Activated CD8-positive, alpha-beta memory T cell treated with anti-CD3 and anti-CD28 coated beads for 4 hours (primary cell): ENCODE results near the gene ZNF235.
A peak's percentile ranks its signal among the peaks of the same experiment; 100 is the strongest.
"Not testable (repeated sequence)": the region's sequence is repeated elsewhere in the genome, so short reads cannot be mapped to it uniquely, and the experiment has no call there.

ENCODE experiments used
- DNase-seq, 2 donors: peaks; one replicate each; pipeline ENCODE4 v3.0.0-alpha.2; 2020; ENCODE audit warnings: low read depth in 2 of 2

Gene ZNF235

GRCh38 chr19:44304659-44305193 lies at the start of gene ZNF235:
ZNF235 (minus strand) TSS chr19:44305025; CDS start chr19:44303404, 1,621 bp downstream.
- peak; percentile 60 to 61 for DNase-seq

GRCh38 chr19:44346556-44346955 lies 41.7 kb upstream of the ZNF235 start:
- DNase-seq, result no peak

- DNase-seq, result no peak
These were observed 41.1 kb upstream of the ZNF235 start for GRCh38 chr19:44345959-44346358.

- no peak for DNase-seq
These were observed 39.4 kb upstream of the ZNF235 start for GRCh38 chr19:44344255-44344654.

- DNase-seq, result no peak
These were observed 37.0 kb upstream of the ZNF235 start for GRCh38 chr19:44341794-44342193.

- not testable (repeated sequence) for DNase-seq
These were observed 29.8 kb upstream of the ZNF235 start for GRCh38 chr19:44334639-44335038.

GRCh38 chr19:44332145-44332544 lies 27.3 kb upstream of the ZNF235 start:
- DNase-seq, result no peak

GRCh38 chr19:44315883-44316282 lies 11.1 kb upstream of the ZNF235 start:
- DNase-seq, result no peak

GRCh38 chr19:44313231-44313630 lies 8.4 kb upstream of the ZNF235 start:
- DNase-seq, result no peak

- DNase-seq, result no peak
These were observed 3.2 kb upstream of the ZNF235 start for GRCh38 chr19:44308011-44308410.

GRCh38 chr19:44306283-44306682 lies 1.5 kb upstream of the ZNF235 start:
- no peak for DNase-seq

- no peak for DNase-seq
These were observed 632 bp upstream of the ZNF235 start for GRCh38 chr19:44305457-44305856.

- no peak for DNase-seq
These were observed 753 bp downstream of the ZNF235 start for GRCh38 chr19:44303976-44304568.

- DNase-seq, result no peak
These were observed 1.5 kb downstream of the ZNF235 start for GRCh38 chr19:44303320-44303719.

- no peak for DNase-seq
These were observed 19.9 kb downstream of the ZNF235 start for GRCh38 chr19:44284968-44285367.

GRCh38 chr19:44282846-44283245 lies 22.0 kb downstream of the ZNF235 start:
- no peak for DNase-seq

- DNase-seq, result no peak
These were observed 23.9 kb downstream of the ZNF235 start for GRCh38 chr19:44280916-44281315.

GRCh38 chr19:44278181-44278690 lies 26.6 kb downstream of the ZNF235 start:
- DNase-seq, result no peak

GRCh38 chr19:44277331-44277730 lies 27.5 kb downstream of the ZNF235 start:
- no peak for DNase-seq

- DNase-seq, result no peak
These were observed 44.0 kb downstream of the ZNF235 start for GRCh38 chr19:44260695-44261446.

- no peak for DNase-seq
These were observed 44.5 kb downstream of the ZNF235 start for GRCh38 chr19:44260343-44260681.

GRCh38 chr19:44258835-44259413 lies 45.9 kb downstream of the ZNF235 start:
- DNase-seq, result no peak

GRCh38 chr19:44258136-44258535 lies 46.7 kb downstream of the ZNF235 start:
- no peak for DNase-seq
